HG03378 (cell line): ENCODE data around the gene TREML2.

Experiments
- ATAC-seq: cut with Tn5 transposase; IDR thresholded peaks from one replicate; pipeline ENCODE4 v1.9.1; 2021; ENCODE audit warnings: mild to moderate bottlenecking, moderate library complexity; ENCODE audit not compliant: unreplicated experiment

Gene TREML2

GRCh38 chr6:41153992-41154625 lies 46.8 kb downstream of the TREML2 start, which contains the start of gene TREML1:
TREML1 (minus strand) TSS chr6:41154347; CDS start chr6:41154288, 59 bp downstream.
- ATAC-seq: no peak

- ATAC-seq: no peak
Observed at GRCh38 chr6:41153451-41153850, 47.5 kb downstream of the TREML2 start.

- ATAC-seq: no peak
Observed at GRCh38 chr6:41150671-41151070, 50.3 kb downstream of the TREML2 start.

- ATAC-seq: no peak
Observed at GRCh38 chr6:41147917-41148316, 53.0 kb downstream of the TREML2 start.
